ENCODE measurements around the gene BACH1. TPM values are rescaled to one million over a fixed set of nuclear protein-coding genes. Genes with fewer than 3 reads are reported as not detected.

The BACH1 gene
- total RNA-seq, 3 donors from 2014 or later, result 31.8 to 65.3 (median 42.3) TPM

GRCh38 chr21:29334717-29335428 lies 36.2 kb downstream of the BACH1 start:
- Histone ChIP-seq H3K9me3 (no peaks in the 10 kb centered on the region), H3K36me3 (no peaks in the 10 kb centered on the region), H3K4me1 (no peaks in the 10 kb centered on the region), H3K4me3 (no peak overlapping the region), H3K27me3 (no peaks in the 10 kb centered on the region), H3K27ac (no peak overlapping the region)
- intact Hi-C loops (cut with DNase I; ENCODE audit: low total_unique reads), result loop anchor here (10.0 kb wide), 1 partner anchor 180 kb away; no protein-coding TSS in a partner anchor
- DNase-seq (ENCODE audit: low spot score in 2 of 2), result no peak
- TF ChIP-seq POLR2A (IDR thresholded peaks at IDR 0.05) (no peak), CTCF (IDR thresholded peaks at IDR 0.05) (no peak), POLR2AphosphoS5 (IDR thresholded peaks at IDR 0.05) (no peak)

DNA sequence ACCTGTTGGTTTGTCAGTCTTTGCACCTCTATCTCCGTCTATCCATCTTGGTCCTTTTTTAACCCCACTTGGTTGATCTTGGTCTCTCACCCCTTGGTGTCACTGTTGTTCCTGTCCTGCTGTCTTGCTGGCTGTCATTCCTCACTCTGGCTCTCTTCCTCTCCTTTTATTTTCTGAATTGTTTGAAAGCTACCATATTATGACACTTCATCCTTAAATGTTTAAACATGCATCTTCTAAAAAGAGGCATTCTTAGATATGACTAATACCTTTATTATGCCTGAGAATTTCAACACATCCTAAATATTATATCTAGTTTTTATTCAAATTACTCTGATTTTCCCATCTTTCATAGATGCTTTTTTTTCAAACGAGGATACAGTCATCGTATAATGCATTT lies 37.0 kb downstream of the BACH1 start:
- Histone ChIP-seq H3K27me3 (no peaks in the 10 kb centered on the region), H3K9me3 (no peaks in the 10 kb centered on the region), H3K36me3 (no peaks in the 10 kb centered on the region), H3K4me3 (no peak overlapping the region), H3K4me1 (no peaks in the 10 kb centered on the region), H3K27ac (no peak overlapping the region)
- TF ChIP-seq POLR2A (IDR thresholded peaks at IDR 0.05) (no peak), POLR2AphosphoS5 (IDR thresholded peaks at IDR 0.05) (no peak), CTCF (IDR thresholded peaks at IDR 0.05) (no peak)
- intact Hi-C loops (cut with DNase I; ENCODE audit: low total_unique reads), result loop anchor here (10.0 kb wide), 1 partner anchor 181 kb away; no protein-coding TSS in a partner anchor
- DNase-seq (ENCODE audit: low spot score in 2 of 2), result no peak

- H3K9me3 ChIP-seq, result no peaks in the 10 kb centered on the region
- no peaks in the 10 kb centered on the region for H3K36me3 ChIP-seq
- intact Hi-C loops (cut with DNase I; ENCODE audit: low total_unique reads), result loop anchor here (10.0 kb wide), 1 partner anchor 183 kb away; no protein-coding TSS in a partner anchor
- H3K27me3 ChIP-seq, result no peaks in the 10 kb centered on the region
- H3K4me1 ChIP-seq, result no peaks in the 10 kb centered on the region
- DNase-seq (ENCODE audit: low spot score in 2 of 2), result no peak
- H3K27ac ChIP-seq, result no peak overlapping the region
- no peak overlapping the region for H3K4me3 ChIP-seq
- no peak for TF ChIP-seq POLR2AphosphoS5 (IDR thresholded peaks at IDR 0.05)
- no peak for TF ChIP-seq POLR2A (IDR thresholded peaks at IDR 0.05)
- TF ChIP-seq CTCF (IDR thresholded peaks at IDR 0.05), result no peak
Measured at GRCh38 chr21:29338256-29338655, 39.5 kb downstream of the BACH1 start.

DNA sequence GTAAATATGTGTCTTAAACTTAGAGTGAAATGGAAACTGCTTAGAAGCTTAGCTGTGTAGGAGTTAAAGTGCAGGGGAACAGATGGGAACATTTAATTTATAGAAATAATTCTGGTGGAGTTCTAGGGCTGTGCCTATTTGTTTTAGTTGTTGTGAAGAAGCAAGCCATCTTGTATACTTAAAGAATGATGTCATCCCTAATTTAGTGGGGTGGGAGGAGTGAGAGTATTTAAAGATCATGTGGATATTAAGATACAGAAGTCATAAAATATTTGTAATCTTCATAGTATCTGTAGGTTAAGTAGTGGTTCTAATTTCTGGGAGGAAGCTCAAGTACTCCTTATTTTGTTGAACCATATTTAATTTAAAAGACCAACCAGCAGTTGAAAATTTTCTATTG lies 41.5 kb downstream of the BACH1 start:
- TF ChIP-seq POLR2AphosphoS5 (IDR thresholded peaks at IDR 0.05) (no peak), POLR2A (IDR thresholded peaks at IDR 0.05) (no peak), CTCF (IDR thresholded peaks at IDR 0.05) (no peak)
- no peaks in the 10 kb centered on the region for H3K9me3 ChIP-seq
- H3K4me1 ChIP-seq, result no peaks in the 10 kb centered on the region
- H3K4me3 ChIP-seq, result no peak overlapping the region
- H3K27me3 ChIP-seq, result no peaks in the 10 kb centered on the region
- intact Hi-C loops (cut with DNase I; ENCODE audit: low total_unique reads), result loop anchor here (5.0 kb wide), 1 partner anchor 792 kb away; no protein-coding TSS in a partner anchor
- no peak for DNase-seq (ENCODE audit: low spot score in 2 of 2)
- no peaks in the 10 kb centered on the region for H3K36me3 ChIP-seq
- H3K27ac ChIP-seq, result no peak overlapping the region

DNA sequence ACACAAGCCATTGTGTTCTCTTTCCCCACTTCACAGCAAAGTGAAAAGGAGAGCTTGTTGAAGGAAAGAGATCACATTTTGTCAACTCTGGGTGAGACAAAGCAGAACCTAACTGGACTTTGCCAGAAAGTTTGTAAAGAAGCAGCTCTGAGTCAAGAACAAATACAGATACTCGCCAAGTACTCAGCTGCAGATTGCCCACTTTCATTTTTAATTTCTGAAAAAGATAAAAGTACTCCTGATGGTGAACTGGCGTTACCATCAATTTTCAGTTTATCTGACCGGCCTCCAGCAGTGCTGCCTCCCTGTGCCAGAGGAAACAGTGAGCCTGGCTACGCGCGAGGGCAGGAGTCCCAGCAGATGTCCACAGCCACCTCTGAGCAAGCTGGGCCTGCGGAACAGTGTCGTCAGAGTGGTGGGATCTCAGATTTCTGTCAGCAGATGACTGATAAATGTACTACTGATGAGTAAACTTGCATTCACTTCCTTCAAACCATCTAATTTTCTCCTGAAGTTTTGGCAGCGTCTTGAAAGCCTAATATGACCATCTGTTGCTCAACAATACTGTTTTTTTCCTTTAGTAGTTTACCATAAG lies 43.7 kb downstream of the BACH1 start:
- DNase-seq (ENCODE audit: low spot score in 2 of 2), result no peak
- H3K27ac ChIP-seq, result peak overlapping the region; percentile 3 to 48
- TF ChIP-seq CTCF (IDR thresholded peaks at IDR 0.05), result no peak
- TF ChIP-seq POLR2AphosphoS5 (IDR thresholded peaks at IDR 0.05), result peak in 2 of 3 donors; percentile 39 to 51
- no peak for TF ChIP-seq POLR2A (IDR thresholded peaks at IDR 0.05)
- H3K4me3 ChIP-seq, result peak overlapping the region in 1 of 3 donors; percentile 29
- no peaks in the 10 kb centered on the region for H3K27me3 ChIP-seq
- no peaks in the 10 kb centered on the region for H3K4me1 ChIP-seq
- no peaks in the 10 kb centered on the region for H3K9me3 ChIP-seq
- intact Hi-C loops (cut with DNase I; ENCODE audit: low total_unique reads), result loop anchor here (5.0 kb wide), 1 partner anchor 790 kb away; no protein-coding TSS in a partner anchor
- no peaks in the 10 kb centered on the region for H3K36me3 ChIP-seq

All from breast epithelium (tissue), 4 donors.